Measurements from ENCODE around the gene ZNF93. TPM values are rescaled to one million over a fixed set of nuclear protein-coding genes. Genes with fewer than 3 reads are reported as not detected.

The ZNF93 gene
- total and polyA plus RNA-seq, 9 of the 15 experiments (the other 6 are each of a cell fraction or from before 2014, with no cell fraction given) = 11.1 to 26.3 (median 17.1) TPM

- DNase-seq (ENCODE audit: extremely low read depth in 1 of 4, low spot score in 3 of 4) (no peak), FAIRE-seq (no peak), ATAC-seq (no peak)
- Histone ChIP-seq H4K20me1 (replicated peaks; ENCODE audit: control insufficient read depth, insufficient read depth, low read length) (no peaks in the 10 kb centered on the region), H3K4me1 (replicated peaks in 1 of 2; ENCODE audit: control insufficient read depth in 2 of 2, insufficient read depth in 2 of 2, low read length in 2 of 2) (peaks cover 0 to 1% of the 10 kb centered on the region in 2 experiments; a peak in 2 of 5 replicates), H3K27me3 (ENCODE audit: control insufficient read depth in 2 of 2, insufficient read depth in 2 of 2, low read length in 2 of 2) (no peaks in the 10 kb centered on the region), H3K36me3 (ENCODE audit: control insufficient read depth, insufficient read depth, low read length) (peaks cover 7% of the 10 kb centered on the region; the same call in 1 of the 3 replicates), H3K27ac (ENCODE audit: extremely low read depth, low read depth, low read length) (no peak overlapping the region), H3K4me2 (ENCODE audit: insufficient read depth, low read length) (no peak overlapping the region), H3K4me3 (no peak overlapping the region), H3K9ac (ENCODE audit: insufficient read depth in 1 of 2, low read depth in 2 of 2, low read length in 2 of 2) (no peak overlapping the region), H3K9me3 (replicated peaks; ENCODE audit: control insufficient read depth, insufficient read depth, low read depth, low read length) (peaks cover 16% of the 10 kb centered on the region), H3K9me1 (ENCODE audit: control insufficient read depth, insufficient read depth, low read length) (no peaks in the 10 kb centered on the region), H2AFZ (ENCODE audit: low read depth, low read length) (no peak overlapping the region), H3K79me2 (ENCODE audit: control insufficient read depth, insufficient read depth, low read length) (no peaks in the 10 kb centered on the region)
- in situ Hi-C loops (cut with MboI) = no loop called here
- WGBS (ENCODE audit: insufficient coverage, low coverage, missing lambda C conversion rate) = 5% methylated on average over 2 of the region's 2 CpGs
- ChIA-PET POLR2A (no interaction called here), CTCF (ENCODE audit: low intra/inter-chr PET ratio) (no interaction called here)
- intact Hi-C loops (cut with micrococcal nuclease) = no loop called here
- no TSS peak for BruUV-seq (replicated peaks)
- no peak for TF ChIP-seq MGA (IDR thresholded peaks at IDR 0.05)
- no peak for TF ChIP-seq BMI1 (IDR thresholded peaks at IDR 0.05; ENCODE audit: low read length)
- no peak for TF ChIP-seq HDAC3 (IDR thresholded peaks at IDR 0.05; ENCODE audit: borderline replicate concordance, partially characterized antibody)
- no peak for TF ChIP-seq ZNF695 (CRISPR knock-in tag; IDR thresholded peaks at IDR 0.05)
- no peak for TF ChIP-seq ZNF584 (CRISPR knock-in tag; IDR thresholded peaks at IDR 0.05; ENCODE audit: low read depth)
- TF ChIP-seq HEY1 (CRISPR knock-in tag; IDR thresholded peaks at IDR 0.05; ENCODE audit: borderline replicate concordance) = no peak
- no peak for TF ChIP-seq U2AF2 (optimal IDR thresholded peaks at IDR 0.05; ENCODE audit: low read depth, low read length)
Observed at GRCh38 chr19:19938449-19938848, 37.7 kb downstream of the ZNF93 start.

Measured in K562 (cell line).